ENCODE data around the gene BRSK2.

Gene BRSK2

GRCh38 chr11:1484061-1484671 is 94.4 kb downstream of the BRSK2 start:
- DNase-seq (ENCODE audit: low spot score): no peak

- DNase-seq (ENCODE audit: low spot score): peak; percentile 46
These were observed 95.2 kb downstream of the BRSK2 start for GRCh38 chr11:1484695-1485503.

- no peak for DNase-seq (ENCODE audit: low spot score)
These were observed 95.8 kb downstream of the BRSK2 start for GRCh38 chr11:1485504-1485885.

GRCh38 chr11:1486054-1486825 is 96.5 kb downstream of the BRSK2 start, which contains the start of gene MOB2:
Gene MOB2, minus strand, starts transcription at chr11:1486779. Its CDS starts 223 bp downstream, at chr11:1486556.
- no peak for DNase-seq (ENCODE audit: low spot score)

- no peak for DNase-seq (ENCODE audit: low spot score)
These were observed 97.5 kb downstream of the BRSK2 start for GRCh38 chr11:1487091-1487850.

GRCh38 chr11:1487851-1488574 is 98.3 kb downstream of the BRSK2 start:
- no peak for DNase-seq (ENCODE audit: low spot score)

- no peak for DNase-seq (ENCODE audit: low spot score)
These were observed 98.9 kb downstream of the BRSK2 start for GRCh38 chr11:1488575-1489180.

GRCh38 chr11:1490651-1491050 is 100.9 kb downstream of the BRSK2 start:
- no peak for DNase-seq (ENCODE audit: low spot score)

- no peak for DNase-seq (ENCODE audit: low spot score)
These were observed 101.6 kb downstream of the BRSK2 start for GRCh38 chr11:1491379-1491778.

- no peak for DNase-seq (ENCODE audit: low spot score)
These were observed 104.0 kb downstream of the BRSK2 start for GRCh38 chr11:1493650-1494244.

- no peak for DNase-seq (ENCODE audit: low spot score)
These were observed 104.9 kb downstream of the BRSK2 start for GRCh38 chr11:1494650-1495049.

GRCh38 chr11:1496091-1496760 is 106.5 kb downstream of the BRSK2 start:
- peak; percentile 58 for DNase-seq (ENCODE audit: low spot score)

GRCh38 chr11:1496761-1497095 is 107.0 kb downstream of the BRSK2 start:
- no peak for DNase-seq (ENCODE audit: low spot score)

- DNase-seq (ENCODE audit: low spot score): no peak
These were observed 107.9 kb downstream of the BRSK2 start for GRCh38 chr11:1497600-1497999.

- no peak for DNase-seq (ENCODE audit: low spot score)
These were observed 108.5 kb downstream of the BRSK2 start for GRCh38 chr11:1498262-1498661.

GRCh38 chr11:1499261-1499890 is 109.6 kb downstream of the BRSK2 start:
- DNase-seq (ENCODE audit: low spot score): no peak

GRCh38 chr11:1499899-1500298 is 110.2 kb downstream of the BRSK2 start:
- no peak for DNase-seq (ENCODE audit: low spot score)

GRCh38 chr11:1500466-1501420 is 111.0 kb downstream of the BRSK2 start:
- no peak for DNase-seq (ENCODE audit: low spot score)

All from pons (tissue), 1 donor.